RWPE1 (cell line): ENCODE data around the gene LCN12.

Experiments
- CTCF ChIA-PET: fragments of 350-600 bp; sonication (Branson Sonifier 250); formaldehyde crosslinking; extraction: SDS; loops from one replicate; lab custom pipeline; 2021; lab: Yijun Ruan, JAX
- POLR2A ChIA-PET: fragments of 400-600 bp; formaldehyde crosslinking; extraction: SDS; loops from one replicate; lab custom pipeline; 2020; ENCODE audit warnings: antibody characterized with exemption; ENCODE audit not compliant: low non-redundant PET; lab: Yijun Ruan, JAX
- DNase-seq: peaks from one replicate; pipeline ENCODE4 v3.0.0; 2012; ENCODE audit warnings: low spot score
- H3K27ac ChIP-seq: fragments of 450-650 bp; 2 replicates; pipeline ENCODE4 v1.5.1; 2017
- TF ChIP-seq, protein P1 (sequence below): fragments of 450-650 bp; conservative IDR thresholded peaks from 2 replicates; pipeline ENCODE4 v1.5.1; 2017; ENCODE audit warnings: low read depth, mild to moderate bottlenecking

The LCN12 gene

DNA sequence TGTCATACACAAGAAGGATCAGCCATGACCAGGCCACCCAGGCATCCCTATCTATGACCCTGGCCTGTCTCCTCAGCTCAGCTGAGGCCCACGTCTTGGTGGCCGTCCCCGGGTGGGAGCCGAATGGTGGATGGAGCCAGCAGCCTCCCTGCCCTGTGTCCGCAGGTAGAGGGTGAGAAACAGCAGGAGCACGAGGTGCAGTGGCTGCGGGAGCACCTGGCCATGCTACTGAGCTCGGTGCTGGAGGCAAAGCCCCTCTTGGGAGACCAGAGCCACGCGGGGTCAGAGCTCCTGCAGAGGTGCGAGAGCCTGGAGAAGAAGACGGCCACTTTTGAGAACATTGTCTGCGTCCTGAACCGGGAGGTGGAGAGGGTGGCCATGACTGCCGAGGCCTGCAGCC is 32.0 kb upstream of the LCN12 start:
- no peak overlapping the region for H3K27ac ChIP-seq
- POLR2A ChIA-PET: no interaction called here
- TF ChIP-seq, protein P1, sequence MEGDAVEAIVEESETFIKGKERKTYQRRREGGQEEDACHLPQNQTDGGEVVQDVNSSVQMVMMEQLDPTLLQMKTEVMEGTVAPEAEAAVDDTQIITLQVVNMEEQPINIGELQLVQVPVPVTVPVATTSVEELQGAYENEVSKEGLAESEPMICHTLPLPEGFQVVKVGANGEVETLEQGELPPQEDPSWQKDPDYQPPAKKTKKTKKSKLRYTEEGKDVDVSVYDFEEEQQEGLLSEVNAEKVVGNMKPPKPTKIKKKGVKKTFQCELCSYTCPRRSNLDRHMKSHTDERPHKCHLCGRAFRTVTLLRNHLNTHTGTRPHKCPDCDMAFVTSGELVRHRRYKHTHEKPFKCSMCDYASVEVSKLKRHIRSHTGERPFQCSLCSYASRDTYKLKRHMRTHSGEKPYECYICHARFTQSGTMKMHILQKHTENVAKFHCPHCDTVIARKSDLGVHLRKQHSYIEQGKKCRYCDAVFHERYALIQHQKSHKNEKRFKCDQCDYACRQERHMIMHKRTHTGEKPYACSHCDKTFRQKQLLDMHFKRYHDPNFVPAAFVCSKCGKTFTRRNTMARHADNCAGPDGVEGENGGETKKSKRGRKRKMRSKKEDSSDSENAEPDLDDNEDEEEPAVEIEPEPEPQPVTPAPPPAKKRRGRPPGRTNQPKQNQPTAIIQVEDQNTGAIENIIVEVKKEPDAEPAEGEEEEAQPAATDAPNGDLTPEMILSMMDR: no peak
- no peak for DNase-seq
- CTCF ChIA-PET: interaction anchor here (0.6 to 0.8 kb wide), 4 partner anchors 10 to 176 kb away, joined by 3 to 6 read pairs (median 4); no protein-coding TSS in a partner anchor

DNA sequence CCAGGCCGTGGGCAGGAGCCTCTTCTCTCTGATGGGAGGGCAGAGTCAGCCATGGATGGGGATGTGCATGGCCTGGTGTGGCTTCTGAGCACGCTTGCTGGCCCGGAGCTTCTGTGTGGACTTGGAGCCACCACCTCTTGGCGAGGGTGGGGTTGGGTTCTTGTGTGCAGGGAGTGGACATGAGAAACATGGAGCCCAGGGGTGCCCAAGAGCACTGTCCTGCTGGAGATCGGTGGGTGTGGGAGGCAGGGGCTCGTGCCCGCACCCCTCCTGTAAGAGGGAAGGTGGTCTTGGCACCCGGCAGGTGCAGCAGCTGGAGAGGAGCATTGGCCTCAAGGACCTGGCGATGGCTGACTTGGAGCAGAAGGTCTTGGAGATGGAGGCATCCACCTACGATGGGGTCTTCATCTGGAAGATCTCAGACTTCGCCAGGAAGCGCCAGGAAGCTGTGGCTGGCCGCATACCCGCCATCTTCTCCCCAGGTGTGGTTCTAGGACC is 31.3 kb upstream of the LCN12 start:
- no peak overlapping the region for H3K27ac ChIP-seq
- TF ChIP-seq, protein P1: no peak
- DNase-seq: no peak
- ChIA-PET POLR2A (no interaction called here), CTCF (no interaction called here)

DNA sequence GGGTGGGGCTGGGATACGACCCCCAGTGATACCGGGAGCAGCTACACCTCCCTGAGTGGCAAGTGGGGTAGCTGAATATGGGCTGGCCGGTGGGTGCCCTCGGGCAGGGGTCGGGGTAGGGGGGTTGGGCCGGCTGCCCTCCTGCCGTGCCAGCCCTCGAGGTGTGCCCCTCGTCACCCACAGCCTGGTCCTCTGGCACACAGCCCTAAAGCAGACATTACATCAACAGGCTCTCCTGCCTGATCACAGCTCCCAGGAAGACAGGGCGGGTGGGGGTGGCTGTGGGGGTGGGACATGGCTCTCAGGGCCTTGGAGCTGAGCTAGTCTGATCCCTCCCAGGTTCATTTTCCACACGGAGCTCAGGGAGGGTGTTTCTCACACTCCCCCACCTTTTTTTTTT is 30.8 kb upstream of the LCN12 start:
- peak overlapping the region; percentile 9 for H3K27ac ChIP-seq
- TF ChIP-seq, protein P1: no peak
- ChIA-PET POLR2A (no interaction called here), CTCF (no interaction called here)
- DNase-seq: no peak

DNA sequence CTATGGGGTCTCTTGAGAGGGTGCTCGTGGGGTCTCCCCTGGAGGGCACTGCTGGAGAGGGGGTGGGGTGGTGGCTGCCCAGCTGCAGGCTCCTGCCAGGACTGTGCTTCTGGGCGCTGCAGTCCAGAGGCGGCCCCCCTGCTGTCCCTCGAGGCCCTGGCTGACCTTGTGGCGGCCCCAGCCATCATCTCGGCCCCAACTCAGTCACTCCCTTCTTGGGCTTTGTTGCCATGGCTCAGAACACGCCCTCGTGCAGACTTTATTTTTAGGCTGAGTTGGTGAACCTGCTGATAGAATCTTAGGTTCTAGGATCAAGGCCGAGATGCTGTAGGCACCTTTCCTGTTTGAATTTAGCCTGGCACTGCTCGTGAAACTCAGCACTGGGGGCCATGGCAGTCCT is 30.4 kb upstream of the LCN12 start:
- H3K27ac ChIP-seq: peak overlapping the region; percentile 9
- no peak for DNase-seq
- POLR2A ChIA-PET: no interaction called here
- TF ChIP-seq, protein P1: no peak
- CTCF ChIA-PET: no interaction called here

DNA sequence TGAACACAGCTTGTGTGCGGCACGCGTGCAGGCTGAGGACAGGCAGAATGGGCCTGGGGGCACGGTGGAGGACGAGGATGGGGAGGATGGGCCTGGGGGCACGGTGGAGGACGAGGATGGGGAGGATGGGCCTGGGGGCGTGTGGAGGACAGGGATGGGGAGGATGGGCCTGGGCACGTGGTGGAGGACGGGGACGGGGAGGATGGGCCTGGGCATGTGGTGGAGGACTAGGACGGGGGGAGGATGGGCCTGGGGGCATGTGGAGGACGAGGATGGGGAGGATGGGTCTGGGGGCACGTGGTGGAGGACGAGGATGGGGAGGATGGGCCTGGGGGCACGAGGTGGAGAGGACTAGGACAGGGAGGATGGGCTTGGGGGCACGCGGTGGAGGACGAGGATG is 29.5 kb upstream of the LCN12 start:
- peak overlapping the region; percentile 14 for H3K27ac ChIP-seq
- ChIA-PET CTCF (no interaction called here), POLR2A (no interaction called here)
- no peak for DNase-seq
- TF ChIP-seq, protein P1: no peak

DNA sequence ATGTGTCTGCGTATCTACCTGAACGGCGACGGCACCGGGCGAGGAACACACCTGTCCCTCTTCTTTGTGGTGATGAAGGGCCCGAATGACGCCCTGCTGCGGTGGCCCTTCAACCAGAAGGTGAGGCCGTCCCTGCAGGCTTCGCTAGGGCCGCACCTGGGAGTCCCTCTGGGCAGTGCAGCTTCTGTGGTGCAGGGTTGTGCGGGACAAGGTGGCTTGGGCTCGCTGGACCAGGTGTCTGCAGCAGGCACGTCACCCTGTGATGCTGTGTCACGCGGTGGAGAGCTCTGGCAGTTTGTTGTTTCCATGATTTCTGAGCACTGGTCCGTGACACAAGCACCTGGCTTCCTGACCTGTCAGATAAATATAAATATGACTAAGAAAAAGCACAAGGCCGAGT is 28.2 kb upstream of the LCN12 start:
- no peak for DNase-seq
- TF ChIP-seq, protein P1: no peak
- POLR2A ChIA-PET: no interaction called here
- H3K27ac ChIP-seq: peak overlapping the region; percentile 2; the same call in 1 of the 2 replicates
- CTCF ChIA-PET: interaction anchor here (0.6 kb wide), 1 partner anchor 43 kb away, joined by 4 read pairs; no protein-coding TSS in a partner anchor
